Measurements from ENCODE around the gene KRTAP10-5. TPM values are rescaled to one million over a fixed set of nuclear protein-coding genes. Genes with fewer than 3 reads are reported as not detected.
"Not testable (repeated sequence)": the region's sequence is repeated elsewhere in the genome, so short reads cannot be mapped to it uniquely, and the experiment has no call there.

KRTAP10-5 gene
- total RNA-seq, 4 donors from 2014 or later, result not detected

DNA sequence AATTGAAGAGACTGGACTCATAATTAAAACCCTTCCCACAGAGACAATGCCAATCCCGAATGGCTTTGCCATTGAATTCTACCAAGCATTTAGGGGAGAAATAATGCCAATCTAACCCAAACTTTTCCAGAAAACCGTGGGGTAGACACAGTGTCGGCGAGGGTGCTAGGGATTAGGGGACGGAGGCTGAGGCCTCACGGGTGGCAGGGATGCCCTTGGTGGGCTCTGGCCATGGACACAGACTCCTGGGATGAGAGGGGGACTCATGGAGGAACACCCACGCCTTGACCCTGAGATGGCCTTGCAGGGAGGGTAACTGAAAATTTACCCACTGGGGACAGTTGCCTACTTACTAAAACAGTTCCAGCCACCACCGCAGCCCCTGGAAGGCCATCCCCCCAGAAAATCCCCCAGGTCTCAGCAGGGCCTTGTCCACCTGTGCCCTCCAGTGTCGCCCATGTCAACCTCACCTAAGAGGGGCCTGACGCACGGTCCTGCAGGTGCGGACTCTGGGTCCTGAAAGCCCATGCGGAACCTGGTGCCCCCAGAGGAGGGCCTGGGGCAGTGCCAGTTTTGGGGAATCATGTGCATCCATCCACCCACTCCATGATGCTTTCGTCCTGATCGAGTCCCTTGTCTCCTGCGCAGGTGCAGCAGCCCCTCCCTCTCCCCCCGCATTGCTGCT is 1.9 kb downstream of the KRTAP10-5 start:
- 83 to 90% methylated on average over 7 to 8 of the region's 17 CpGs for WGBS, 2 donors
- Histone ChIP-seq H3K4me3 (no peak overlapping the region), H3K27me3 (peaks cover 0 to 49% (median 0%) of the 10 kb centered on the region in 4 donors), H3K4me1 (peaks cover 0 to 12% (median 0%) of the 10 kb centered on the region in 3 donors), H3K36me3 (no peaks in the 10 kb centered on the region), H3K27ac (no peak overlapping the region), H3K9me3 (peaks cover 0 to 33% (median 18%) of the 10 kb centered on the region in 3 donors)
- TF ChIP-seq POLR2A (IDR thresholded peaks at IDR 0.05), result no peak
- TF ChIP-seq, protein P1, sequence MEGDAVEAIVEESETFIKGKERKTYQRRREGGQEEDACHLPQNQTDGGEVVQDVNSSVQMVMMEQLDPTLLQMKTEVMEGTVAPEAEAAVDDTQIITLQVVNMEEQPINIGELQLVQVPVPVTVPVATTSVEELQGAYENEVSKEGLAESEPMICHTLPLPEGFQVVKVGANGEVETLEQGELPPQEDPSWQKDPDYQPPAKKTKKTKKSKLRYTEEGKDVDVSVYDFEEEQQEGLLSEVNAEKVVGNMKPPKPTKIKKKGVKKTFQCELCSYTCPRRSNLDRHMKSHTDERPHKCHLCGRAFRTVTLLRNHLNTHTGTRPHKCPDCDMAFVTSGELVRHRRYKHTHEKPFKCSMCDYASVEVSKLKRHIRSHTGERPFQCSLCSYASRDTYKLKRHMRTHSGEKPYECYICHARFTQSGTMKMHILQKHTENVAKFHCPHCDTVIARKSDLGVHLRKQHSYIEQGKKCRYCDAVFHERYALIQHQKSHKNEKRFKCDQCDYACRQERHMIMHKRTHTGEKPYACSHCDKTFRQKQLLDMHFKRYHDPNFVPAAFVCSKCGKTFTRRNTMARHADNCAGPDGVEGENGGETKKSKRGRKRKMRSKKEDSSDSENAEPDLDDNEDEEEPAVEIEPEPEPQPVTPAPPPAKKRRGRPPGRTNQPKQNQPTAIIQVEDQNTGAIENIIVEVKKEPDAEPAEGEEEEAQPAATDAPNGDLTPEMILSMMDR (IDR thresholded peaks at IDR 0.05), result no peak
- intact Hi-C loops (cut with DNase I), result no loop called here
- DNase-seq, result no peak

DNA sequence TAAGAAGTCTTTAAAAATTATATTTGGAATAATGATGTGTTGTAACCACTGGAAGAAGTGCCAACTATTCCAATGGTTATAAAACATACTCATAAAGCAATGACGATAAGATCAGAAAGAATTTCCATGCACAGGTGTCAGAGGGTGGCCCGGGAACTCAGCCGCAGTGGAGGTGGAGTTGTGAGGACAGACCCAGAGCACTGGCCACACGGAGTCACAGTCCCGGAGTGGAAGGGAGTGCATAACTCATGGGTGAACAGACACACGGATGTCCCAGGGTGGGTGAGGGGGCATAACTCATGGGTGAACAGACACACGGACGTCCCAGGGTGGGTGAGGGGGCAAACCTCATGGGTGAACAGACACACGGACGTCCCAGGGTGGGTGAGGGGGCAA is 4.4 kb downstream of the KRTAP10-5 start:
- 88 to 93% methylated on average over 6 to 10 of the region's 10 CpGs for WGBS, 2 donors
- Histone ChIP-seq H3K27ac (no peak overlapping the region), H3K9me3 (peaks cover 0 to 18% (median 15%) of the 10 kb centered on the region in 3 donors), H3K4me1 (peaks cover 0 to 14% (median 0%) of the 10 kb centered on the region in 3 donors), H3K4me3 (no peak overlapping the region), H3K36me3 (no peaks in the 10 kb centered on the region), H3K27me3 (peaks cover 0 to 43% (median 0%) of the 10 kb centered on the region in 4 donors)
- no peak for TF ChIP-seq POLR2A (IDR thresholded peaks at IDR 0.05)
- TF ChIP-seq, protein P1 (IDR thresholded peaks at IDR 0.05), result no peak
- intact Hi-C loops (cut with DNase I), result no loop called here
- DNase-seq, result no peak

DNA sequence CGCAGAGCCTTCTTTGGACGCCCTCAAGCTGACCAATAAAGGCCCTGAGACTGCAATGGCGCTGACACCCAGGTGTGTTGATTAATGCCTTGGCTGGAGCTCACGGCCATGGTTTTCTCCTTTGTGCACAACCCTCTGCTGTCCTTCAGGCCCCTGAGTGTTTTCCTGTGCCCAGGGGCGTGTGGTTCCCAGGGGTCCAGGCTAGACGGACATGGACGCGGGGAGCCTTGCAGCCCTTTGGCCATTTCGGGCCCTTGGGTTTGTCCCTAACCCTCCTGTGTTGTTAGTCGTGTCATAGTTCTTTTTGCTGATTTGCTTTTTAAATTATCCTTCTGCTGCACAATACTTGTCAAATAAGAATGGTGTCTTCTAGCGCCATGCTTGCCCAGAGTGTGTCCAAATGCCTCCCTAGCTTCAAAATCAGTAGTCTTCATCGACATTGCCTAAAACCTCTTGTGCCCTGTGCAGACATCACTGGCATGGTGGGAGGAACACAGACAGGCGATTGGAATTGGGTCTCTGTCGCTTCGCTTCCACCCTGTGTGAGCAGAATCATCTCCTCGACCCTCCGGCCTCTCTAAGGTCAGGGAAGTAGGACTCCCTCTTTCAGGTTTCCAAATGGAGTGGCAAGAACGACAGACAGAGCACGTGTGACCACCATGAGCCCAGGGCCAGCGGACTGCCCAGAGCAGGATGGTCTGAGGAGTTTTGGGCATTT is 4.9 kb downstream of the KRTAP10-5 start:
- peaks cover 0 to 43% (median 0%) of the 10 kb centered on the region in 4 donors for H3K27me3 ChIP-seq
- intact Hi-C loops (cut with DNase I), result no loop called here
- no peak overlapping the region for H3K27ac ChIP-seq
- H3K9me3 ChIP-seq, result peaks cover 0 to 14% (median 14%) of the 10 kb centered on the region in 3 donors
- no peak for TF ChIP-seq POLR2A (IDR thresholded peaks at IDR 0.05)
- TF ChIP-seq, protein P1 (IDR thresholded peaks at IDR 0.05), result no peak
- 88 to 89% methylated on average over 16 to 18 of the region's 20 CpGs for WGBS, 2 donors
- H3K4me3 ChIP-seq, result no peak overlapping the region
- peaks cover 0 to 14% (median 0%) of the 10 kb centered on the region in 3 donors for H3K4me1 ChIP-seq
- DNase-seq, result no peak
- no peaks in the 10 kb centered on the region for H3K36me3 ChIP-seq

DNA sequence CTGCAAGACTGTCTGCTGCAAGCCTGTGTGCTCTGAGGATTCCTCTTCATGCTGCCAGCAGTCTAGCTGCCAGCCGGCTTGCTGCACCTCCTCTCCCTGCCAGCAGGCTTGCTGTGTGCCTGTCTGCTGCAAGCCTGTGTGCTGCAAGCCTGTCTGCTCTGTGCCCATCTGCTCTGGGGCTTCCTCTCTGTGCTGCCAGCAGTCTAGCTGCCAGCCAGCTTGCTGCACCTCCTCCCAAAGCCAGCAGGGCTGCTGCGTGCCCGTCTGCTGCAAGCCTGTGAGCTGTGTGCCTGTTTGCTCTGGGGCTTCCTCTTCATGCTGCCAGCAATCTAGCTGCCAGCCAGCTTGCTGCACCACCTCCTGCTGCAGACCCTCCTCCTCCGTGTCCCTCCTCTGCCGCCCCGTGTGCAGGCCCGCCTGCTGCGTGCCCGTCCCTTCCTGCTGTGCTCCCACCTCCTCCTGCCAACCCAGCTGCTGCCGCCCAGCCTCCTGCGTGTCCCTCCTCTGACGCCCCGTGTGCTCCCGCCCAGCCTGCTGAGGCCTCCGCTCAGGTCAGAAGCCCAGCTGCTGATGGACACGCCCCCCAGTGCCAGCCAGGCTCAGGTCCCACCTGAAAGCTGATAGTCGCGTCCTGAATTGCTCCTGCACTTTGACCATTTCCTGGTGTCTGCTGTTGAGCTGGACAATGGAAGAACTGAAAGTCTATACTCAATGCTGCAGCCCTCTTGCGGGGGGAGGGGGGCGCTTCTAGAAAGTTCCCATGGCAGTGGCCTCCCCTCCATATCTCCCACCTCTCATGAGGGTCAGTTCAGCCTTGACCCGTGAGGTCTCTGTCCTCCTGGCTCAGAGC is 5.7 kb downstream of the KRTAP10-5 start:
- H3K4me3 ChIP-seq, result no peak overlapping the region
- peaks cover 0 to 44% (median 0%) of the 10 kb centered on the region in 4 donors for H3K27me3 ChIP-seq
- H3K27ac ChIP-seq, result no peak overlapping the region
- TF ChIP-seq POLR2A (IDR thresholded peaks at IDR 0.05), result no peak
- TF ChIP-seq, protein P1 (IDR thresholded peaks at IDR 0.05), result peak in 1 of 6 experiments; percentile 37
- H3K9me3 ChIP-seq, result peaks cover 0 to 14% (median 14%) of the 10 kb centered on the region in 3 donors
- no peaks in the 10 kb centered on the region for H3K36me3 ChIP-seq
- WGBS, 2 donors, result 12 to 31% methylated on average over 9 to 19 of the region's 21 CpGs
- no peak for DNase-seq
- intact Hi-C loops (cut with DNase I), result no loop called here
- H3K4me1 ChIP-seq, result peaks cover 0 to 14% (median 0%) of the 10 kb centered on the region in 3 donors

DNA sequence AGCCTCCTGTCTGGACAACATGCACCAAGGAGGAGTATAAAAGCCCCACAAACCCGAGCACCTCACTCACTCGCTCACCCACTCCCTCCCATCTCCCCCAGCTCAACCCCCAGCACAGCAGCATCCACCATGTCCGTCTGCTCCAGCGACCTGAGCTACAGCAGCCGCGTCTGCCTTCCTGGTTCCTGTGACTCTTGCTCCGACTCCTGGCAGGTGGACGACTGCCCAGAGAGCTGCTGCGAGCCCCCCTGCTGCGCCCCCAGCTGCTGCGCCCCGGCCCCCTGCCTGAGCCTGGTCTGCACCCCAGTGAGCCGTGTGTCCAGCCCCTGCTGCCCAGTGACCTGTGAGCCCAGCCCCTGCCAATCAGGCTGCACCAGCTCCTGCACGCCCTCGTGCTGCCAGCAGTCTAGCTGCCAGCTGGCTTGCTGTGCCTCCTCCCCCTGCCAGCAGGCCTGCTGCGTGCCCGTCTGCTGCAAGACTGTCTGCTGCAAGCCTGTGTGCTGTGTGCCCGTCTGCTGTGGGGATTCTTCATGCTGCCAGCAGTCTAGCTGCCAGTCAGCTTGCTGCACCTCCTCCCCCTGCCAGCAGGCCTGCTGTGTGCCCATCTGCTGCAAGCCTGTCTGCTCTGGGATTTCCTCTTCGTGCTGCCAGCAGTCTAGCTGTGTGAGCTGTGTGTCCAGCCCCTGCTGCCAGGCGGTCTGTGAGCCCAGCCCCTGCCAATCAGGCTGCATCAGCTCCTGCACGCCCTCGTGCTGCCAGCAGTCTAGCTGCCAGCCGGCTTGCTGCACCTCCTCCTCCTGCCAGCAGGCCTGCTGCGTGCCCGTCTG is 6.6 kb downstream of the KRTAP10-5 start, which contains the start of gene KRTAP10-4:
TSS of gene KRTAP10-4 (plus strand) at position 100 of the 827 bp plus-strand sequence. CDS start at position 130, 30 bp downstream.
- H3K4me1 ChIP-seq, result peaks cover 0 to 14% (median 0%) of the 10 kb centered on the region in 3 donors
- H3K36me3 ChIP-seq; DNase-seq; intact Hi-C loops (cut with DNase I); H3K4me3 ChIP-seq; H3K27ac ChIP-seq: not testable (repeated sequence)
- H3K9me3 ChIP-seq, result peaks cover 0 to 14% (median 14%) of the 10 kb centered on the region in 3 donors
- H3K27me3 ChIP-seq, result peaks cover 0 to 42% (median 0%) of the 10 kb centered on the region in 4 donors
- 32 to 51% methylated on average over 8 to 9 of the region's 25 CpGs for WGBS, 2 donors
